ENCODE data around the gene SULF2. TPM values are rescaled to one million over a fixed set of nuclear protein-coding genes. Genes with fewer than 3 reads are reported as not detected.

Gene SULF2
- total and polyA plus RNA-seq, 9 of the 15 experiments (the other 6 are each of a cell fraction or from before 2014, with no cell fraction given): 0.33 TPM; not detected in 8

- BruUV-seq (replicated peaks): no TSS peak
- Histone ChIP-seq H3K4me1 (replicated peaks in 1 of 2; ENCODE audit: control insufficient read depth in 2 of 2, insufficient read depth in 2 of 2, low read length in 2 of 2) (no peaks in the 10 kb centered on the region; a peak in 1 of 5 replicates), H3K27ac (ENCODE audit: extremely low read depth, low read depth, low read length) (no peak overlapping the region), H3K27me3 (ENCODE audit: control insufficient read depth in 2 of 2, insufficient read depth in 2 of 2, low read length in 2 of 2) (no peaks in the 10 kb centered on the region), H3K36me3 (ENCODE audit: control insufficient read depth, insufficient read depth, low read length) (peaks cover 34% of the 10 kb centered on the region), H2AFZ (ENCODE audit: low read depth, low read length) (no peak overlapping the region), H3K9me3 (replicated peaks; ENCODE audit: control insufficient read depth, insufficient read depth, low read depth, low read length) (no peaks in the 10 kb centered on the region), H3K79me2 (ENCODE audit: control insufficient read depth, insufficient read depth, low read length) (no peaks in the 10 kb centered on the region), H4K20me1 (replicated peaks; ENCODE audit: control insufficient read depth, insufficient read depth, low read length) (no peaks in the 10 kb centered on the region), H3K4me2 (ENCODE audit: insufficient read depth, low read length) (no peak overlapping the region), H3K9me1 (ENCODE audit: control insufficient read depth, insufficient read depth, low read length) (no peaks in the 10 kb centered on the region), H3K4me3 (no peak overlapping the region), H3K9ac (ENCODE audit: insufficient read depth in 1 of 2, low read depth in 2 of 2, low read length in 2 of 2) (no peak overlapping the region)
- intact Hi-C loops (cut with micrococcal nuclease): no loop called here
- DNase-seq (ENCODE audit: extremely low read depth in 1 of 4, low spot score in 3 of 4) (no peak), FAIRE-seq (no peak), ATAC-seq (no peak)
- ChIA-PET CTCF (ENCODE audit: low intra/inter-chr PET ratio) (no interaction called here), POLR2A (no interaction called here)
- in situ Hi-C loops (cut with MboI): no loop called here
- TF ChIP-seq ZFP36 (IDR thresholded peaks at IDR 0.05; ENCODE audit: low read depth, low read length, partially characterized antibody) (no peak), PYGO2 (tag; IDR thresholded peaks at IDR 0.05) (no peak), NR4A1 (CRISPR knock-in tag; IDR thresholded peaks at IDR 0.05) (no peak), NR4A1 (tag; IDR thresholded peaks at IDR 0.05) (no peak), ZC3H8 (IDR thresholded peaks at IDR 0.05) (no peak), KDM2B (CRISPR knock-in tag; IDR thresholded peaks at IDR 0.05) (no peak), ZFX (CRISPR knock-in tag; IDR thresholded peaks at IDR 0.05) (no peak), CHD1 (IDR thresholded peaks at IDR 0.05; ENCODE audit: low read length) (no peak), RCOR1 (IDR thresholded peaks at IDR 0.05; ENCODE audit: borderline replicate concordance in 1 of 2, low read depth in 2 of 2, low read length in 2 of 2) (no peak), ZZZ3 (IDR thresholded peaks at IDR 0.05) (no peak), PBX2 (CRISPR knock-in tag; IDR thresholded peaks at IDR 0.05; ENCODE audit: low read depth) (no peak), PBX2 (tag; conservative IDR thresholded peaks at IDR 0.05; ENCODE audit: low read depth) (no peak), HSF4 (CRISPR knock-in tag; IDR thresholded peaks at IDR 0.05; ENCODE audit: borderline replicate concordance) (no peak), RREB1 (CRISPR knock-in tag; IDR thresholded peaks at IDR 0.05) (no peak), PHF8 (IDR thresholded peaks at IDR 0.05; ENCODE audit: borderline replicate concordance, low read length) (no peak), GATA2 (CRISPR knock-in tag; IDR thresholded peaks at IDR 0.05) (no peak)
Measured at GRCh38 chr20:47655635-47656034, 129.6 kb downstream of the SULF2 start.
